ENCODE results near the gene CD44.

GRCh38 chr11:35192347-35192746 is 53.4 kb downstream of the CD44 start:
- TF ChIP-seq CTCF (conservative IDR thresholded peaks at IDR 0.05 in 1 of 2, IDR thresholded peaks at IDR 0.05 in 1 of 2; ENCODE audit: extremely low read depth in 1 of 2, insufficient read depth in 1 of 2, low read depth in 1 of 2, low read length in 2 of 2) = no peak
- no peak for TF ChIP-seq EZH2 (IDR thresholded peaks at IDR 0.05; ENCODE audit: borderline replicate concordance, low read length)
